Transverse colon (tissue), 4 donors: ENCODE measurements around the gene TMEM187. TPM values are rescaled to one million over a fixed set of nuclear protein-coding genes. Genes with fewer than 3 reads are reported as not detected.
A peak's percentile ranks its signal among the peaks of the same experiment; 100 is the strongest.

Experiments
- DNase-seq: peaks from one replicate; pipeline ENCODE4 v3.0.0-alpha.2; 2019
- H3K27ac ChIP-seq, 4 donors: fragments of 200-600 bp; sonication (generic); 2 replicates each; pipeline ENCODE4 v1.5.1; 2016 to 2018; ENCODE audit warnings: inconsistent platforms in 4 of 4
- H3K27me3 ChIP-seq: fragments of 200-600 bp; sonication (generic); 2 replicates; pipeline ENCODE4 v1.5.1; 2017; ENCODE audit warnings: inconsistent platforms
- H3K36me3 ChIP-seq, 4 donors: fragments of 200-600 bp; sonication (generic); 2 replicates each; pipeline ENCODE4 v1.5.1; 2017 to 2019; ENCODE audit warnings: inconsistent platforms in 4 of 4
- H3K4me1 ChIP-seq, 4 donors: fragments of 200-600 bp; sonication (generic); 2 replicates each; pipeline ENCODE4 v1.5.1; 2017 to 2020; ENCODE audit warnings: inconsistent platforms in 4 of 4
- H3K4me3 ChIP-seq, 4 donors: fragments of 200-600 bp; sonication (generic); 1 replicate in 1 of 4; 2 replicates in 3 of 4; pipeline versions ENCODE4 v1.5.1 to v1.6.1; 2017 to 2019; ENCODE audit warnings: inconsistent platforms in 4 of 4
- H3K9me3 ChIP-seq, 2 donors: fragments of 200-600 bp; sonication (generic); 2 replicates each; pipeline ENCODE4 v1.5.1; 2017 to 2019; ENCODE audit warnings: inconsistent platforms in 2 of 2
- EP300 ChIP-seq: sonication (generic); formaldehyde crosslinking; IDR thresholded peaks from one replicate; pipeline ENCODE4 v1.6.1; 2017; ENCODE audit warnings: antibody characterized with exemption, low read depth
- POLR2A ChIP-seq: fragments of 450-650 bp; IDR thresholded peaks from one replicate; pipeline ENCODE4 v1.6.1; 2016; ENCODE audit warnings: antibody characterized with exemption, mild to moderate bottlenecking, moderate library complexity
- POLR2AphosphoS5 ChIP-seq, 3 donors: sonication (generic); formaldehyde crosslinking; IDR thresholded peaks; one replicate each; pipeline ENCODE4 v1.6.1; 2016; ENCODE audit warnings: antibody characterized with exemption in 3 of 3
- WGBS, 2 donors: methylation state at CpG; one replicate each; pipeline ENCODE4 v1.1.5; 2018; ENCODE audit warnings: low coverage in 1 of 2; 5-methylcytosine and 5-hydroxymethylcytosine counted together
- in situ Hi-C, 4 donors: fragments of 200-750 bp; cut with MboI; loops; one replicate each; pipeline versions ENCODE4 v1.15.0 to v1.15.1; 2017; ENCODE audit warnings: low sequenced_read_pairs in 3 of 4, low pct_ligation_motif_present in 1 of 4, low pct_unique_long_range_greater_than_20kb in 1 of 4
- intact Hi-C: fragments of 100-400 bp; cut with DNase I; formaldehyde crosslinking; loops from one replicate; pipeline ENCODE4 v1.15.1; 2023; ENCODE audit warnings: low total_unique reads
- total RNA-seq, 4 donors: library from RNA; depleted of rRNA; stranded (reverse); fragments of >200 nt; gene quantifications; one replicate each; pipeline ENCODE4 v1.1.0, GENCODE V29; 2016
- TF ChIP-seq, protein P1 (sequence below), 5 experiments: fragments of 200-600 bp in 3 of 5; fragments of 450-650 bp in 2 of 5; sonication (generic) in 3 of 5; IDR thresholded peaks; 1 replicate in 2 of 5; 2 replicates in 3 of 5; pipeline ENCODE4 v1.5.1; 2016 to 2017; ENCODE audit warnings: antibody characterized with exemption in 5 of 5, inconsistent platforms in 3 of 5, mild to moderate bottlenecking in 2 of 5, moderate library complexity in 1 of 5

TMEM187 gene
- total RNA-seq, 4 donors from 2014 or later: 1.6 to 11.2 (median 5.5) TPM

DNA sequence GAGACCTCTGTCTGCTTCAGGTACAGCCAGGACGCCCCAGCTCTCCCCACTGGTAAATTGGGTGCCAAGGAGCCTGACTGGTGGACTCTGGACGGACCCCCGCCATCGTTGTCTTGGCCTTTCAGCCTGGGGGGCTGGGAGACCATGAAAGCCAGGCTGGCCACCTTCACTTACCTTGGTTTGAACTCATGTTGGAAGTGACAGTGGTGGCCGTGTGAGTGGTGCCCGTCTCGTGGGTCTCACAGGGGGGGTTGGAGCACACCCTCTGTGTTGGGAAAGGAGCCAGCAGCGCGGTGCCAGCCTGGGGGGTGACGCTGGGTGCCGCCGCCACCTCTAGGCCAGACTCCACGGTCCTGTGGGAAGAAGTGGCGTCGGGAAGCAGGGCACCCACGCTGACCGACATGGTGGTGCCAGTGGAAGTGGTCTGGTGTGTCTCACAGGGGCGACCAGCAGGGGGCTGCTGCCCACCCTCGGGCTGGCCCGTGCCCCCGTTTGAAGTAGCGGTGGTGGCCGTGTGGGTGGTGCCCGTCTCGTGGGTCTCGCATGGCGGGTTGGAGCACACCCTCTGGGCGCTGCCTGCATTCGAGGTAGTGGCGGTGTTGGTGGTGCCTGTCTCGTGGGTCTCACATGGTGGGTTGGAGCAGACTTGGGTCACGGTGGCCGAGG is 18.5 kb upstream of the TMEM187 start:
- Histone ChIP-seq H3K9me3 (no peaks in the 10 kb centered on the region), H3K36me3 (no peaks in the 10 kb centered on the region), H3K27ac (peak overlapping the region; percentile 67 to 72 (median 70)), H3K4me1 (peaks cover 0 to 9% (median 0%) of the 10 kb centered on the region in 4 donors), H3K4me3 (peak overlapping the region in 1 of 4 donors; percentile 10), H3K27me3 (no peaks in the 10 kb centered on the region)
- TF ChIP-seq EP300 (no peak), POLR2AphosphoS5 (IDR thresholded peaks at IDR 0.05) (no peak), POLR2A (no peak)
- TF ChIP-seq, protein P1, sequence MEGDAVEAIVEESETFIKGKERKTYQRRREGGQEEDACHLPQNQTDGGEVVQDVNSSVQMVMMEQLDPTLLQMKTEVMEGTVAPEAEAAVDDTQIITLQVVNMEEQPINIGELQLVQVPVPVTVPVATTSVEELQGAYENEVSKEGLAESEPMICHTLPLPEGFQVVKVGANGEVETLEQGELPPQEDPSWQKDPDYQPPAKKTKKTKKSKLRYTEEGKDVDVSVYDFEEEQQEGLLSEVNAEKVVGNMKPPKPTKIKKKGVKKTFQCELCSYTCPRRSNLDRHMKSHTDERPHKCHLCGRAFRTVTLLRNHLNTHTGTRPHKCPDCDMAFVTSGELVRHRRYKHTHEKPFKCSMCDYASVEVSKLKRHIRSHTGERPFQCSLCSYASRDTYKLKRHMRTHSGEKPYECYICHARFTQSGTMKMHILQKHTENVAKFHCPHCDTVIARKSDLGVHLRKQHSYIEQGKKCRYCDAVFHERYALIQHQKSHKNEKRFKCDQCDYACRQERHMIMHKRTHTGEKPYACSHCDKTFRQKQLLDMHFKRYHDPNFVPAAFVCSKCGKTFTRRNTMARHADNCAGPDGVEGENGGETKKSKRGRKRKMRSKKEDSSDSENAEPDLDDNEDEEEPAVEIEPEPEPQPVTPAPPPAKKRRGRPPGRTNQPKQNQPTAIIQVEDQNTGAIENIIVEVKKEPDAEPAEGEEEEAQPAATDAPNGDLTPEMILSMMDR (IDR thresholded peaks at IDR 0.05): no peak
- 80% methylated on average over 29 of the region's 33 CpGs; no CpG with 5 or more reads in 1 of the 2 donors for WGBS, 2 donors
- intact Hi-C loops: loop anchor here (5.0 kb wide), 1 partner anchor 187 kb away; no protein-coding TSS in a partner anchor
- no peak for DNase-seq
- in situ Hi-C loops: loop anchor here in 2 of 4 donors (25.0 kb wide), 2 partner anchors 192 to 583 kb away; partner anchors contain the start of genes G6PD (in 1 of the 2), IKBKG (in 1 of the 2) and PLXNB3 (in 1 of the 2)

DNA sequence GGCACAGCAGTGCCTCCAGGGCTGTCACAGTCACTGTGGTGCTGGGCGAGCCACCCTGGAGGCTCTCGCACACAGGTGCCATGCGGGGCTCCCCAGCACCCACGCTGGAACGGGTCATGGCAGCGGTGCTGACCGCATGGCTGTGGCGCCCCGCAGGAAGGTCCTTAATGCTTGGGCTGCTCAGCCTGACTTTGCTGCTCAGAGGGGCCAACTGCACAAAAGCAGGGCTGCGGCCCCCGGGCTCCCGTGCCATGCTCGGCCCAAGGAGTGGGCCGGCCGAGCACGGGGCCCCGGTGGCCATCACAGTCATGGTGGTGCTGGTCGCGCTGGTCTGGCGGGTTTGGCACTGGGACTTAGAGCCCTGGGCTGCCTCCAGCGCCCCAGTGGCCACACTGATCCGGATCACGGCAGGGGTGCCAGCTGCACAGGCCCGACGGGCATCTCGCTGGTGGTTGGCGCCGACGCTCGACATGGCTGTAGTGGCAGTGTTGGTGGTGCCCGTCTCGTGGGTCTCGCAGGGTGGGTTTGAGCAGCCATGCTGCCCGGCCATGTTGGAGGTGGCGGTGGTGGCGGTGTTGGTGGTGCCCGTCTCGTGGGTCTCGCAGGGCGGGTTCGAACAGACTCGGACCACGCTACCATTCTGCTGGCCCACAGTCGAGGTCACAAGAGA is 17.9 kb upstream of the TMEM187 start:
- intact Hi-C loops: loop anchor here (5.0 kb wide), 1 partner anchor 187 kb away; no protein-coding TSS in a partner anchor
- peaks cover 0 to 8% (median 0%) of the 10 kb centered on the region in 4 donors for H3K4me1 ChIP-seq
- no peak overlapping the region for H3K4me3 ChIP-seq
- WGBS, 2 donors: 96% methylated on average over 33 of the region's 44 CpGs; no CpG with 5 or more reads in 1 of the 2 donors
- H3K36me3 ChIP-seq: no peaks in the 10 kb centered on the region
- no peaks in the 10 kb centered on the region for H3K9me3 ChIP-seq
- no peaks in the 10 kb centered on the region for H3K27me3 ChIP-seq
- H3K27ac ChIP-seq: peak overlapping the region; percentile 67 to 72 (median 70)
- in situ Hi-C loops: loop anchor here in 2 of 4 donors (25.0 kb wide), 2 partner anchors 192 to 583 kb away; partner anchors contain the start of genes G6PD (in 1 of the 2), IKBKG (in 1 of the 2) and PLXNB3 (in 1 of the 2)
- TF ChIP-seq POLR2AphosphoS5 (IDR thresholded peaks at IDR 0.05): no peak
- TF ChIP-seq, protein P1 (IDR thresholded peaks at IDR 0.05): no peak
- TF ChIP-seq EP300: no peak
- no peak for TF ChIP-seq POLR2A
- no peak for DNase-seq

DNA sequence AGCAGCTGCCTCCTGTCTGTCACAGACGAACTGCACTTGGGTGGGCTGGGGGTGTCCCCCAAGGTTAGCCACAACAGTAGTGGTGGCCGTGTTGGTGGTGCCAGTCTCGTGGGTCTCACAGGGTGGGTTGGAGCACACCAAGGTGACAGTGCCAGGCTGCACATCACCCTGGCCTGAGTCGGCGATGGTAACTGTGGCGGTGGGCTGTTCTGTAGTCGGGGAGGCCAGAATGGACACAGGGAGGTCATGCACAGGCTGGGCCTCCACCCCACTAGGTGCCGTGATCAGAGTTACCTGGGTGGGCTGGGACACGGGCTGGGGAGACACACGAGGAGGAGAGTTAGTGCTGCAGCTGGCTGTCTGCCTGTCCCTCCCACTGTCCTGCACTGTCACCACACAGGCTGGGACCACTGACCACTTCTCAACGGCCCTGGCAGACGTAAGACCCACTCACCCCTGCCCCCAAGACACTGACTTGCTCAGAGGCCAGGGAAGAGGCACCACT is 17.3 kb upstream of the TMEM187 start:
- H3K4me3 ChIP-seq: no peak overlapping the region
- no peak for DNase-seq
- in situ Hi-C loops (loop anchor here in 2 of 4 donors (25.0 kb wide), 2 partner anchors 193 to 582 kb away; partner anchors contain the start of genes G6PD (in 1 of the 2), IKBKG (in 1 of the 2) and PLXNB3 (in 1 of the 2)), intact Hi-C loops (no loop called here)
- H3K36me3 ChIP-seq: no peaks in the 10 kb centered on the region
- no peaks in the 10 kb centered on the region for H3K9me3 ChIP-seq
- 78% methylated on average over 12 of the region's 12 CpGs; no CpG with 5 or more reads in 1 of the 2 donors for WGBS, 2 donors
- peak overlapping the region in 1 of 4 donors; percentile 72 for H3K27ac ChIP-seq
- H3K27me3 ChIP-seq: no peaks in the 10 kb centered on the region
- peaks cover 0 to 5% (median 0%) of the 10 kb centered on the region in 4 donors for H3K4me1 ChIP-seq
- TF ChIP-seq, protein P1 (IDR thresholded peaks at IDR 0.05): no peak
- TF ChIP-seq POLR2AphosphoS5 (IDR thresholded peaks at IDR 0.05) (no peak), EP300 (no peak), POLR2A (no peak)
